Activated naive CD4-positive, alpha-beta T cell treated with anti-CD3 and anti-CD28 coated beads, Interleukin-2, amount 50 U/mL, for 72 hours (primary cell): ENCODE results near the gene ARHGAP28. TPM values are rescaled to one million over a fixed set of nuclear protein-coding genes. Genes with fewer than 3 reads are reported as not detected.
"Not testable (repeated sequence)": the region's sequence is repeated elsewhere in the genome, so short reads cannot be mapped to it uniquely, and the experiment has no call there.

Source experiments
- ATAC-seq, 2 donors: fragments of 150-1000 bp; cut with Tn5 transposase; 2 replicates each; pipeline ENCODE4 v1.10.0; 2021; ENCODE audit warnings: mild to moderate bottlenecking in 2 of 2, moderate library complexity in 2 of 2
- DNase-seq, 2 donors: peaks; one replicate each; pipeline ENCODE4 v3.0.0; 2021 to 2022; ENCODE audit warnings: low spot score in 2 of 2
- H3K27ac Mint-ChIP-seq, 2 donors: one replicate each; pipeline ENCODE4 v1.8.0; 2022; ENCODE audit warnings: mild to moderate bottlenecking in 2 of 2, mixed read lengths in 2 of 2
- H3K36me3 Mint-ChIP-seq, 2 donors: one replicate each; pipeline ENCODE4 v1.8.0; 2022; ENCODE audit warnings: mixed read lengths in 2 of 2
- H3K9me3 Mint-ChIP-seq, 2 donors: one replicate each; pipeline ENCODE4 v1.8.0; 2022; ENCODE audit warnings: mixed read lengths in 2 of 2
- total RNA-seq, 2 donors: library from RNA; stranded (reverse); gene quantifications; one replicate each; pipeline ENCODE4 v1.2.3, GENCODE V29; 2022

The ARHGAP28 gene
- total RNA-seq, 2 donors from 2014 or later: not detected

- DNase-seq (no peak), ATAC-seq (no peak)
- Mint-ChIP-seq H3K36me3 (no peaks in the 10 kb centered on the region), H3K9me3 (peaks cover 2 to 7% of the 10 kb centered on the region in 2 donors), H3K27ac (no peak overlapping the region)
Measured at GRCh38 chr18:6782861-6783260, 53.3 kb downstream of the ARHGAP28 start.

GRCh38 chr18:6784046-6784445 is 54.5 kb downstream of the ARHGAP28 start:
- H3K36me3 Mint-ChIP-seq: no peaks in the 10 kb centered on the region
- peaks cover 0 to 11% of the 10 kb centered on the region in 2 donors for H3K9me3 Mint-ChIP-seq
- no peak overlapping the region for H3K27ac Mint-ChIP-seq
- no peak for DNase-seq
- ATAC-seq: no peak

- Mint-ChIP-seq H3K36me3 (no peaks in the 10 kb centered on the region), H3K27ac (no peak overlapping the region), H3K9me3 (peaks cover 0 to 6% of the 10 kb centered on the region in 2 donors)
- ATAC-seq (no peak), DNase-seq (no peak)
Measured at GRCh38 chr18:6785001-6785400, 55.5 kb downstream of the ARHGAP28 start.

- Mint-ChIP-seq H3K9me3 (peaks cover 3 to 6% of the 10 kb centered on the region in 2 donors), H3K27ac (no peak overlapping the region), H3K36me3 (no peaks in the 10 kb centered on the region)
- DNase-seq (no peak), ATAC-seq (no peak)
Measured at GRCh38 chr18:6785411-6785810, 55.9 kb downstream of the ARHGAP28 start.

- no peak overlapping the region for H3K27ac Mint-ChIP-seq
- DNase-seq: no peak
- peaks cover 8 to 10% of the 10 kb centered on the region in 2 donors for H3K9me3 Mint-ChIP-seq
- no peak for ATAC-seq
- no peaks in the 10 kb centered on the region for H3K36me3 Mint-ChIP-seq
Measured at GRCh38 chr18:6792391-6792790, 62.9 kb downstream of the ARHGAP28 start.

- Mint-ChIP-seq H3K36me3 (no peaks in the 10 kb centered on the region), H3K27ac (no peak overlapping the region), H3K9me3 (peaks cover 7 to 8% of the 10 kb centered on the region in 2 donors)
- DNase-seq: no peak
- no peak for ATAC-seq
Measured at GRCh38 chr18:6793455-6793854, 63.9 kb downstream of the ARHGAP28 start.

GRCh38 chr18:6793986-6794385 is 64.5 kb downstream of the ARHGAP28 start:
- H3K36me3 Mint-ChIP-seq: no peaks in the 10 kb centered on the region
- no peak overlapping the region for H3K27ac Mint-ChIP-seq
- H3K9me3 Mint-ChIP-seq: peaks cover 4 to 8% of the 10 kb centered on the region in 2 donors
- DNase-seq: no peak
- ATAC-seq: no peak

GRCh38 chr18:6795307-6795706 is 65.8 kb downstream of the ARHGAP28 start:
- Mint-ChIP-seq H3K36me3 (no peaks in the 10 kb centered on the region), H3K27ac (no peak overlapping the region), H3K9me3 (peaks cover 7 to 13% of the 10 kb centered on the region in 2 donors)
- ATAC-seq: no peak
- DNase-seq: no peak

GRCh38 chr18:6796511-6796910 is 67.0 kb downstream of the ARHGAP28 start:
- H3K36me3 Mint-ChIP-seq: no peaks in the 10 kb centered on the region

GRCh38 chr18:6797171-6797570 is 67.7 kb downstream of the ARHGAP28 start:
- DNase-seq (no peak), ATAC-seq (no peak)
- no peaks in the 10 kb centered on the region for H3K36me3 Mint-ChIP-seq
- peaks cover 9 to 18% of the 10 kb centered on the region in 2 donors for H3K9me3 Mint-ChIP-seq
- no peak overlapping the region for H3K27ac Mint-ChIP-seq

More at GRCh38 chr18:6796511-6796910, 67.0 kb downstream of the ARHGAP28 start:
- DNase-seq (no peak), ATAC-seq (no peak)
- H3K27ac Mint-ChIP-seq: no peak overlapping the region
- H3K9me3 Mint-ChIP-seq: peaks cover 4 to 14% of the 10 kb centered on the region in 2 donors

GRCh38 chr18:6798896-6799295 is 69.4 kb downstream of the ARHGAP28 start:
- peaks cover 8 to 14% of the 10 kb centered on the region in 2 donors for H3K9me3 Mint-ChIP-seq
- H3K36me3 Mint-ChIP-seq: no peaks in the 10 kb centered on the region
- no peak for ATAC-seq
- no peak for DNase-seq
- no peak overlapping the region for H3K27ac Mint-ChIP-seq

- not testable (repeated sequence) for H3K36me3 Mint-ChIP-seq, ATAC-seq, H3K27ac Mint-ChIP-seq, DNase-seq
- peaks cover 8 to 14% of the 10 kb centered on the region in 2 donors for H3K9me3 Mint-ChIP-seq
Measured at GRCh38 chr18:6800309-6800708, 70.8 kb downstream of the ARHGAP28 start.

- Mint-ChIP-seq H3K27ac (no peak overlapping the region), H3K36me3 (no peaks in the 10 kb centered on the region), H3K9me3 (peaks cover 8 to 11% of the 10 kb centered on the region in 2 donors)
- no peak for DNase-seq
- ATAC-seq: no peak
Measured at GRCh38 chr18:6807515-6808257, 78.2 kb downstream of the ARHGAP28 start.

GRCh38 chr18:6810191-6810590 is 80.7 kb downstream of the ARHGAP28 start:
- H3K27ac Mint-ChIP-seq: no peak overlapping the region

GRCh38 chr18:6811816-6812215 is 82.3 kb downstream of the ARHGAP28 start:
- ATAC-seq (no peak), DNase-seq (no peak)
- Mint-ChIP-seq H3K27ac (no peak overlapping the region), H3K9me3 (peaks cover 12 to 19% of the 10 kb centered on the region in 2 donors), H3K36me3 (no peaks in the 10 kb centered on the region)

More at GRCh38 chr18:6810191-6810590, 80.7 kb downstream of the ARHGAP28 start:
- peaks cover 12 to 19% of the 10 kb centered on the region in 2 donors for H3K9me3 Mint-ChIP-seq
- DNase-seq: no peak
- H3K36me3 Mint-ChIP-seq: no peaks in the 10 kb centered on the region
- ATAC-seq: no peak

- peaks cover 5 to 17% of the 10 kb centered on the region in 2 donors for H3K9me3 Mint-ChIP-seq
Measured at GRCh38 chr18:6814882-6815425, 85.4 kb downstream of the ARHGAP28 start.

GRCh38 chr18:6816154-6816553 is 86.6 kb downstream of the ARHGAP28 start:
- H3K27ac Mint-ChIP-seq: no peak overlapping the region

More at GRCh38 chr18:6814882-6815425, 85.4 kb downstream of the ARHGAP28 start:
- ATAC-seq (no peak), DNase-seq (no peak)
- no peak overlapping the region for H3K27ac Mint-ChIP-seq
- no peaks in the 10 kb centered on the region for H3K36me3 Mint-ChIP-seq

GRCh38 chr18:6819332-6819731 is 89.8 kb downstream of the ARHGAP28 start:
- Mint-ChIP-seq H3K36me3 (no peaks in the 10 kb centered on the region), H3K9me3 (peaks cover 7 to 10% of the 10 kb centered on the region in 2 donors), H3K27ac (no peak overlapping the region)
- ATAC-seq: no peak
- no peak for DNase-seq

More at GRCh38 chr18:6816154-6816553, 86.6 kb downstream of the ARHGAP28 start:
- DNase-seq (no peak), ATAC-seq (no peak)
- Mint-ChIP-seq H3K9me3 (peaks cover 9 to 17% of the 10 kb centered on the region in 2 donors), H3K36me3 (no peaks in the 10 kb centered on the region)
